CD4-positive, CD25-positive, alpha-beta regulatory T cell (primary cell): ENCODE measurements around the gene OR2D3. TPM values are rescaled to one million over a fixed set of nuclear protein-coding genes. Genes with fewer than 3 reads are reported as not detected.
"Not testable (repeated sequence)": the region's sequence is repeated elsewhere in the genome, so short reads cannot be mapped to it uniquely, and the experiment has no call there.

Source experiments
- ATAC-seq, 2 donors: fragments of 150-1000 bp; cut with Tn5 transposase; one replicate each; pipeline ENCODE4 v1.10.0; 2021; ENCODE audit warnings: low read depth in 2 of 2, moderate number of reproducible peaks in 2 of 2, moderate library complexity in 1 of 2
- DNase-seq, 3 donors: peaks; one replicate each; pipeline versions ENCODE4 v3.0.0 to v3.0.0-alpha.2; 2012 to 2022; ENCODE audit warnings: mixed read lengths in 1 of 3
- H3K27ac ChIP-seq: one replicate; pipeline ENCODE4 v1.7.0; 2013; ENCODE audit warnings: mild to moderate bottlenecking, low read length; ENCODE audit not compliant: insufficient read depth, poor library complexity, severe bottlenecking
- H3K27me3 ChIP-seq: one replicate; pipeline ENCODE4 v1.7.0; 2013; ENCODE audit warnings: low read length; ENCODE audit not compliant: control insufficient read depth, insufficient read depth
- H3K36me3 ChIP-seq: one replicate; pipeline ENCODE4 v1.7.0; 2013; ENCODE audit warnings: mild to moderate bottlenecking, low read length, moderate library complexity; ENCODE audit not compliant: control insufficient read depth, insufficient read depth
- H3K4me1 ChIP-seq: 2 replicates; pipeline ENCODE4 v1.7.0; 2013; ENCODE audit warnings: mild to moderate bottlenecking, low read length; ENCODE audit not compliant: insufficient read depth, control insufficient read depth, poor library complexity, severe bottlenecking
- H3K4me3 ChIP-seq: one replicate; pipeline ENCODE4 v1.7.0; 2013; ENCODE audit warnings: low read depth, mild to moderate bottlenecking, low read length, moderate library complexity
- H3K9me3 ChIP-seq, 2 experiments: 1 replicate in 1 of 2; 2 replicates in 1 of 2; pipeline ENCODE4 v1.7.0; 2013; ENCODE audit warnings: low read length in 2 of 2, mild to moderate bottlenecking in 1 of 2, moderate library complexity in 1 of 2; ENCODE audit not compliant: control insufficient read depth in 2 of 2
- H3K27ac Mint-ChIP-seq, 3 donors: one replicate each; pipeline ENCODE4 v1.8.0; 2020 to 2022; ENCODE audit warnings: mild to moderate bottlenecking in 3 of 3, mixed read lengths in 3 of 3, moderate library complexity in 2 of 3
- H3K27me3 Mint-ChIP-seq: one replicate; pipeline ENCODE4 v1.8.0; 2022; ENCODE audit warnings: mild to moderate bottlenecking, mixed read lengths
- H3K36me3 Mint-ChIP-seq: one replicate; pipeline ENCODE4 v1.8.0; 2020; ENCODE audit warnings: mixed read lengths
- H3K4me1 Mint-ChIP-seq, 4 donors: one replicate each; pipeline ENCODE4 v1.8.0; 2020 to 2022; ENCODE audit warnings: mixed read lengths in 4 of 4, mild to moderate bottlenecking in 1 of 4
- H3K4me3 Mint-ChIP-seq, 4 donors: one replicate each; pipeline ENCODE4 v1.8.0; 2020 to 2022; ENCODE audit warnings: mild to moderate bottlenecking in 4 of 4, mixed read lengths in 4 of 4, moderate library complexity in 3 of 4
- H3K9me3 Mint-ChIP-seq, 7 donors: one replicate each; pipeline ENCODE4 v1.8.0; 2020 to 2022; ENCODE audit warnings: mixed read lengths in 7 of 7, mild to moderate bottlenecking in 3 of 7, moderate library complexity in 2 of 7
- polyA plus RNA-seq, 4 donors: library from polyadenylated mRNA; unstranded; fragments of 300-500 nt; fragmentation: Illumina TruSeq; gene quantifications; one replicate each; pipeline ENCODE4 v1.2.3, GENCODE V29; 2021
- total RNA-seq: library from RNA; stranded (reverse); gene quantifications from one replicate; pipeline ENCODE4 v1.2.3, GENCODE V29; 2022

OR2D3 gene
- total and polyA plus RNA-seq, 5 donors from 2014 or later, result not detected

DNA sequence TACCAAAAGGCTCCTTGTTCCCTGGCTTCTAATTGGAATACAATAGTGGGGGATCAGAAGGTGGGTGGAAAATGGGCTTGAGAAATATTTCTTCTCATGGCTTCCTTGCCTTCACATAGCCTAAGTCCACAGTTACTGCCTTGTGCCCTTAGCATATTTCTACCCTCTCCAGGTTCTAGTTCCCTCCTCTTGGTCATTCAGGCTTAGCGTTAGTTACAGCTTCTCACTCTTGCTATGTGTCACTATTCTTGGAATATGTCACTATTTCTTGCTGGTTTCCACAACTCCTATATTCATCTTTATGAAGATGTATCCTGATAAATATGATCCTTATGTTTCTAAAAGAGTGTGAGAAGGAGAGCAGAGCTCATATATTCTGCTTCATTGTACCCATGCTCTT lies 31.0 kb upstream of the OR2D3 start:
- H3K36me3 Mint-ChIP-seq, result no peaks in the 10 kb centered on the region

DNA sequence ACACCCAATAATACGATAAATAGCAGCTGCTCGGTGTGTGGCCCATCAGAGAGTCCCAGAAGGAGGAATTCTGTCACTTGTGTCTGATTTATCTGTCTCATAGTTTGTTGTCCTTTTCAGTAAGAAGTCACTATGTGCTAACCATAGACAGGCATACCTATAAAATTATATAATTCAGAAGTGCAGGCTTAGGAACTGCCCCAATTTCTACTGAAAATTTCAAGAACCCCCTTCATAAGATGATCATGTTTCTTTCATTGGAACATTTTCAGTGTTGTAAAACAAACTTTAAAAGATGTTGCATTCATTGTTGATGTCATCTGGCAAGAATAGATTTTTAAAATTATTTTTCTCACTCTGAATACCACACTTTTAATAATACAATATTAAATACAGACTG lies 28.4 kb upstream of the OR2D3 start, which contains the start of gene OR2D2:
Gene OR2D2, minus strand, starts transcription at position 101 of the 400 bp plus-strand sequence. Its CDS starts 0 bp downstream, at position 101.
- Mint-ChIP-seq H3K4me1 (no peaks in the 10 kb centered on the region), H3K36me3 (no peaks in the 10 kb centered on the region), H3K27ac (no peak within 1 kb of the TSS), H3K27me3 (peaks cover 6% of the 10 kb centered on the region), H3K9me3 (peaks cover 0 to 5% (median 0%) of the 10 kb centered on the region in 7 donors), H3K4me3 (no peak within 1 kb of the TSS)
- no peaks in the 10 kb centered on the region for H3K36me3 ChIP-seq
- peaks cover 6% of the 10 kb centered on the region for H3K27me3 ChIP-seq
- no peak for ATAC-seq
- no peak within 1 kb of the TSS for H3K4me3 ChIP-seq
- no peak for DNase-seq
- H3K4me1 ChIP-seq, result no peaks in the 10 kb centered on the region
- no peak within 1 kb of the TSS for H3K27ac ChIP-seq
- no peaks in the 10 kb centered on the region for H3K9me3 ChIP-seq

More for the DNA sequence above, 31.0 kb upstream of the OR2D3 start:
- Mint-ChIP-seq H3K4me1 (no peaks in the 10 kb centered on the region), H3K9me3 (peaks cover 0 to 10% (median 0%) of the 10 kb centered on the region in 7 donors), H3K4me3 (no peak overlapping the region), H3K27ac (no peak overlapping the region), H3K27me3 (peaks cover 8% of the 10 kb centered on the region)
- H3K27me3 ChIP-seq, result peaks cover 6% of the 10 kb centered on the region
- ATAC-seq (no peak), DNase-seq (no peak)
- H3K9me3 ChIP-seq, result no peaks in the 10 kb centered on the region
- no peak overlapping the region for H3K4me3 ChIP-seq
- H3K36me3 ChIP-seq, result no peaks in the 10 kb centered on the region
- H3K4me1 ChIP-seq, result no peaks in the 10 kb centered on the region
- H3K27ac ChIP-seq, result no peak overlapping the region

DNA sequence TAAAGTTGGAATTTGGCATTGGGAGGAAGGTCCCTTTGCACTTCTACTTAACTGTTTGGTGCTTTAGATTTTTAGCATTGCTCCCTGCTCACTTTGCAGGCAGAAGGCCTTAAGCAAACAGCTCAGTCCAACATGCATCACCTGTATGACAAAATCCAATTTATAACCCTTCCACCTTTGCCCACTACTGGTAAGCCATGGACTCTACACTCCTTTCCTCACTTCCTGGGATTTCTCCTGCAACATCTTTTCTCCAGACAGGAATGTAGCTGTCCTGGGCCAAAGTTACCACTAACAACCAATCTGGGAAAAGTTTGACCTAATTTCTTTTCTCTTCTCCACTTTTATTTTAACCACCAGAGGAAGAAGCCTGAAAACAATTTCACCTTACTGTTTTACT lies 26.7 kb upstream of the OR2D3 start:
- peaks cover 0 to 4% (median 0%) of the 10 kb centered on the region in 7 donors for H3K9me3 Mint-ChIP-seq
- ATAC-seq, result no peak

DNA sequence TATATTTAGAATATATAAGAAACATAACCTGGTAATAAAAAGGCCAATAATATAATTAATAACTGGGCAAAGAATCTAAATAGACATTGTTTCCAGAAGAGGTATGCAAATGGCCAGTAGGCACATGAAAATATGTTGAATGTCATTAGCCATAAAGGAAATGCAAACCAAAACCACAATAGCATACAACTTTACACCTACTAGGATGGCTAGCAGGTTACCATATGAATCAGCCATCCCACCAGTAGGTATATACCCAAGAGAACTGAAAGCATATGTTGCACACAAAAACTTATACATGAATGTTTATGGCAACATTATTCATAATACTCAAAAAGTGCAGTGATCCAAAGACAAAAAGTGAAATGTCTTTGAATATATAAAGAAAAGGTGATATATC lies 25.8 kb upstream of the OR2D3 start:
- peaks cover 6% of the 10 kb centered on the region for H3K27me3 Mint-ChIP-seq
- H3K4me3 Mint-ChIP-seq, result no peak overlapping the region

More for the DNA sequence above, 26.7 kb upstream of the OR2D3 start:
- Histone ChIP-seq H3K27ac (no peak overlapping the region), H3K9me3 (no peaks in the 10 kb centered on the region), H3K36me3 (no peaks in the 10 kb centered on the region), H3K27me3 (peaks cover 6% of the 10 kb centered on the region), H3K4me1 (no peaks in the 10 kb centered on the region), H3K4me3 (no peak overlapping the region)
- no peak for DNase-seq
- no peak overlapping the region for H3K4me3 Mint-ChIP-seq
- no peak overlapping the region for H3K27ac Mint-ChIP-seq
- H3K27me3 Mint-ChIP-seq, result peaks cover 6% of the 10 kb centered on the region
- no peaks in the 10 kb centered on the region for H3K4me1 Mint-ChIP-seq
- no peaks in the 10 kb centered on the region for H3K36me3 Mint-ChIP-seq

DNA sequence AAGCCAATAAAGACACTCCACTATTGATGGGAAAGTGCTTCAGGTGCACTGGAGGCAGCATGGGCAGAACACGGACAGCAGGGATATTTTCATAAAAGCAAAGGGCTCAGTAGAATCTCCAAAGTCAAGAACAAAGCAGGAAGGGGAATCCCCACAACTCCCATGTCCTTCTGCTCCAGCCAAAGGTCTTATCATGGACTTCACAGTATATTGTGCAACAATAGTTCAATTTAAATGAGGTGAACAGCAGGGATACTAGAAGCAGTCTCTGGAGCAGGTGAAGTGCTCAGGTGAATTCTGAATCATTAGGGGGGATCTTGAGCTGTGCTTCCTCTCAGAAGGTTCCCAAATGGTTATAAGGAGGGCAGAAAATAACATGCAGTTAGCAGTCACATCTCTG lies 21.9 kb upstream of the OR2D3 start:
- Mint-ChIP-seq H3K4me3 (no peak overlapping the region), H3K36me3 (no peaks in the 10 kb centered on the region), H3K4me1 (no peaks in the 10 kb centered on the region), H3K27me3 (peaks cover 19% of the 10 kb centered on the region), H3K27ac (no peak overlapping the region), H3K9me3 (peaks cover 0 to 6% (median 0%) of the 10 kb centered on the region in 7 donors)
- H3K9me3 ChIP-seq, result no peaks in the 10 kb centered on the region
- H3K4me1 ChIP-seq, result no peaks in the 10 kb centered on the region
- DNase-seq, result no peak
- H3K36me3 ChIP-seq, result no peaks in the 10 kb centered on the region
- no peak overlapping the region for H3K4me3 ChIP-seq
- no peak for ATAC-seq
- no peak overlapping the region for H3K27ac ChIP-seq
- no peaks in the 10 kb centered on the region for H3K27me3 ChIP-seq

More for the DNA sequence above, 25.8 kb upstream of the OR2D3 start:
- Histone ChIP-seq H3K27me3 (peaks cover 6% of the 10 kb centered on the region), H3K9me3 (no peaks in the 10 kb centered on the region), H3K4me1 (no peaks in the 10 kb centered on the region), H3K27ac (no peak overlapping the region), H3K36me3 (no peaks in the 10 kb centered on the region), H3K4me3 (no peak overlapping the region)
- DNase-seq (no peak), ATAC-seq (no peak)
- peaks cover 0 to 2% (median 0%) of the 10 kb centered on the region in 7 donors for H3K9me3 Mint-ChIP-seq
- H3K36me3 Mint-ChIP-seq, result no peaks in the 10 kb centered on the region
- no peak overlapping the region for H3K27ac Mint-ChIP-seq
- no peaks in the 10 kb centered on the region for H3K4me1 Mint-ChIP-seq

DNA sequence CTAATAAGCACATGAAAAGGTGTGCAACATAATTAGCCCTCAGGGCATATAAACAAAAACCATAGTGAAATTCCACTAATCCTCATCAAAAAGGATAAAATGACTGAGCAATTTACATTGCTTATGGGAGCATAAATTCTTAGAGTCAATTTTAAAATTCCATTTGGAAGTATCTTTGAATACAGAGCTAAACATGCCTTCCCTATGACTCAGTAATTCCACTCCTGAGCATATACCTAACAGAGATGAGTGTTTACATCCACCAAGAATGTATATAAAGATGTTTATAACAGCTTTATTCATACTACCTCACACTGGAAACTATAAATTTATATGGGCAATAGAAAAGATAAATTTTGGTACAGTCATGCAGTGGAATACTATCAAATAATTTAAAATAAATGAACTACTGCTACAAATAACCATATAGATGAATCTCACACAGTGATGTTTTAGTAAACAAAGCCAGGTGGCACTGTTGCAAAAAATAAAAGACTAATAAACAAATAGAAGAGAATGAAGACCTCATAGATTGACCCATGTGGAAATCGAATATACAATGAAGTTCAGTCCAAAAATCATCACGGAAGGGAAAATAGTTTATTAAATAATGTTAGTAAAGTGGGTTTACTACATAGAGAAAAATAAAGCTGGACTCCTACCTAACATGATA lies 20.3 kb upstream of the OR2D3 start:
- no peaks in the 10 kb centered on the region for H3K27me3 ChIP-seq
- no peaks in the 10 kb centered on the region for H3K9me3 ChIP-seq
- no peak overlapping the region for H3K27ac Mint-ChIP-seq
- H3K27me3 Mint-ChIP-seq, result peaks cover 19% of the 10 kb centered on the region
- DNase-seq (no peak), ATAC-seq (no peak)
- no peak overlapping the region for H3K4me3 Mint-ChIP-seq
- no peaks in the 10 kb centered on the region for H3K4me1 Mint-ChIP-seq
- H3K27ac ChIP-seq, result no peak overlapping the region
- H3K9me3 Mint-ChIP-seq, result peaks cover 0 to 4% (median 0%) of the 10 kb centered on the region in 7 donors
- H3K4me3 ChIP-seq, result no peak overlapping the region
- no peaks in the 10 kb centered on the region for H3K36me3 Mint-ChIP-seq
- H3K36me3 ChIP-seq, result no peaks in the 10 kb centered on the region
- no peaks in the 10 kb centered on the region for H3K4me1 ChIP-seq

DNA sequence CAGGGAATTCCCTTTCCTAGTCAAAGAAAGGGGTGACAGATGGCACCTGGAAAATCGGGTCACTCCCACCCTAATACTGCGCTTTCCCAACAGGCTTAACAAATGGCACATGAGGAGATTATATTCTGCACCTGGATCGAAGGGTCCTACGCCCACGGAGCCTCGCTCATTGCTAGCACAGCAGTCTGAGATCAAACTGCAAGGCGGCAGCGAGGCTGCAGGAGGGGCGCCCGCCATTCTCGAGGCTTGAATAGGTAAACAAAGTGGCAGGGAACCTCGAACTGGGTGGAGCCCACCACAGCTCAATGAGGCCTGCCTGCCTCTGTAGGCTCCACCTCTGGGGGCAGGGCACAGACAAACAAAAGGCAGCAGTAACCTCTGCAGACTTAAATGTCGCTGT lies 16.0 kb upstream of the OR2D3 start:
- H3K9me3 Mint-ChIP-seq, H3K4me1 Mint-ChIP-seq, H3K36me3 ChIP-seq, H3K4me1 ChIP-seq, H3K27ac ChIP-seq, H3K27me3 ChIP-seq, H3K36me3 Mint-ChIP-seq, H3K4me3 ChIP-seq, H3K27ac Mint-ChIP-seq, H3K9me3 ChIP-seq, H3K4me3 Mint-ChIP-seq, ATAC-seq, DNase-seq: not testable (repeated sequence)
- H3K27me3 Mint-ChIP-seq, result peaks cover 13% of the 10 kb centered on the region

DNA sequence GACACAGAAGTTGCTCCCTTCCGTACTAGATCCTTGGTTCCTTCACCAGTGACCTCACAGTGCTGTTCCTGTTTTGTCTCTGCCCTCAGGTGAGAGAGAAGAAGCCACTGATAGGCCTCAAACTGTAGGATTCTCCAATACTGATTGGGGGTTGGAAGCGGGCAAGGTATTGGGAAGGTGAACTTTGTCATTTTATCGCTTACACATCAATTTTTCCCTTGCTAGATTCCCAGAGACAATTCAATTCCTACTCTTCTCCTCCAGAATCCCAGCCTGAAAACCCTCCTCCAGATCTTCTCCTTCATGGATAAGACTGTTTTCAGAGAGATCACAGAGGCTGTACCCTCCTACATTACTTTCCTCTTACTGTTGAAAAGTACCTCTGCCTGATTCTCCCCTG lies 9.4 kb upstream of the OR2D3 start:
- Mint-ChIP-seq H3K27me3 (no peaks in the 10 kb centered on the region), H3K4me1 (no peaks in the 10 kb centered on the region), H3K9me3 (no peaks in the 10 kb centered on the region), H3K4me3 (no peak overlapping the region), H3K27ac (no peak overlapping the region), H3K36me3 (no peaks in the 10 kb centered on the region)
- no peaks in the 10 kb centered on the region for H3K9me3 ChIP-seq
- no peak for DNase-seq
- H3K4me3 ChIP-seq, result no peak overlapping the region
- H3K27ac ChIP-seq, result no peak overlapping the region
- no peaks in the 10 kb centered on the region for H3K27me3 ChIP-seq
- no peaks in the 10 kb centered on the region for H3K4me1 ChIP-seq
- H3K36me3 ChIP-seq, result no peaks in the 10 kb centered on the region
- no peak for ATAC-seq
